HepG2 (cell line): ENCODE data around the gene OR52E1. TPM values are rescaled to one million over a fixed set of nuclear protein-coding genes. Genes with fewer than 3 reads are reported as not detected.

Source experiments
- ATAC-seq: fragments of 200-7000 bp; cut with Tn5 transposase; 3 replicates; pipeline ENCODE4 v1.9.1; 2020; ENCODE audit warnings: mild to moderate bottlenecking, moderate library complexity
- BruUV-seq: library from RNA; stranded (reverse); fragments of 400-500 nt; replicated peaks from 2 replicates; lab custom pipeline; 2021; lab: Mats Ljungman, UMichigan
- CTCF ChIA-PET: fragments of 300-600 bp; formaldehyde crosslinking; extraction: SDS; loops from one replicate; lab custom pipeline; 2021; ENCODE audit warnings: low total read pairs, inconsistent platforms, low intra/inter-chr PET ratio; lab: Yijun Ruan, JAX
- POLR2A ChIA-PET: fragments of 350-600 bp; sonication (Branson Sonifier 250); formaldehyde crosslinking; loops from one replicate; lab custom pipeline; 2020; ENCODE audit warnings: antibody characterized with exemption, inconsistent platforms; lab: Yijun Ruan, JAX
- DNase-seq: peaks from one replicate; pipeline ENCODE4 v3.0.0-alpha.2; 2015; ENCODE audit warnings: low spot score
- FAIRE-seq: peaks from 3 replicates; lab custom pipeline; 2011; peaks lifted over from hg19 to GRCh38; lab: Jason Lieb, UNC
- H2AFZ ChIP-seq: one replicate; pipeline ENCODE4 v1.6.1; 2011; ENCODE audit warnings: low read length, inconsistent platforms
- H3K27ac ChIP-seq: fragments of 300-600 bp; 3 replicates; pipeline ENCODE4 v1.8.0; 2011; ENCODE audit warnings: mixed run types, mild to moderate bottlenecking, mixed read lengths, low read length, inconsistent platforms; ENCODE audit not compliant: insufficient read depth; ENCODE audit errors: extremely low read length
- H3K27me3 ChIP-seq, 2 experiments: fragments of 200-600 bp in 1 of 2; 2 replicates in 1 of 2; 3 replicates in 1 of 2; pipeline versions ENCODE4 v1.6.0 to v1.8.0; 2011; ENCODE audit warnings: low read length in 2 of 2, mild to moderate bottlenecking in 2 of 2, moderate library complexity in 2 of 2, inconsistent platforms in 1 of 2; ENCODE audit not compliant: insufficient read depth in 2 of 2, control insufficient read depth in 1 of 2
- H3K36me3 ChIP-seq, 2 experiments: fragments of 200-600 bp in 1 of 2; replicated peaks in 1 of 2; 2 replicates in 1 of 2; 3 replicates in 1 of 2; pipeline versions ENCODE4 v1.5.1 to v1.8.0; 2011; ENCODE audit warnings: low read length in 2 of 2, inconsistent platforms in 1 of 2; ENCODE audit not compliant: insufficient read depth in 2 of 2, control insufficient read depth in 1 of 2
- H3K4me1 ChIP-seq: 2 replicates; pipeline ENCODE4 v1.5.1; 2012; ENCODE audit warnings: low read length, inconsistent platforms; ENCODE audit not compliant: insufficient read depth
- H3K4me2 ChIP-seq: 2 replicates; pipeline ENCODE4 v1.6.0; 2011; ENCODE audit warnings: low read depth, low read length, inconsistent platforms
- H3K4me3 ChIP-seq, 3 experiments: fragments of 200-600 bp in 1 of 3; sonication (generic), shearing (Covaris generic) in 1 of 3; replicated peaks in 1 of 3; 2 replicates each; pipeline ENCODE4 v1.5.1; 2011 to 2016; ENCODE audit warnings: low read length in 3 of 3, inconsistent platforms in 2 of 3, low read depth in 2 of 3, mild to moderate bottlenecking in 2 of 3, control low read depth in 1 of 3, mixed read lengths in 1 of 3; ENCODE audit not compliant: insufficient read depth in 1 of 3
- H3K79me2 ChIP-seq: one replicate; pipeline ENCODE4 v1.6.1; 2011; ENCODE audit warnings: low read length, inconsistent platforms; ENCODE audit not compliant: insufficient read depth
- H3K9ac ChIP-seq: 2 replicates; pipeline ENCODE4 v1.6.0; 2011; ENCODE audit warnings: mild to moderate bottlenecking, low read depth, low read length, inconsistent platforms; ENCODE audit not compliant: insufficient read depth
- H3K9me3 ChIP-seq: 2 replicates; pipeline ENCODE4 v1.5.1; 2012; ENCODE audit warnings: mild to moderate bottlenecking, low read length
- H4K20me1 ChIP-seq: 2 replicates; pipeline ENCODE4 v1.6.0; 2011; ENCODE audit warnings: inconsistent platforms, mild to moderate bottlenecking, low read length, moderate library complexity; ENCODE audit not compliant: insufficient read depth
- CSRNP1 ChIP-seq: sonication (generic); formaldehyde crosslinking; IDR thresholded peaks from 2 replicates; pipeline ENCODE4 v1.8.1; 2023; ENCODE audit warnings: mild to moderate bottlenecking, missing genetic modification reagents
- MAFF ChIP-seq: IDR thresholded peaks from 2 replicates; pipeline ENCODE4 v1.6.1; 2011; ENCODE audit warnings: low read depth, low read length, improper control_type of control experiment
- MAFK ChIP-seq, 2 experiments: IDR thresholded peaks in 1 of 2; conservative IDR thresholded peaks in 1 of 2; 2 replicates each; pipeline ENCODE4 v1.6.1; 2011; ENCODE audit warnings: improper control_type of control experiment in 2 of 2, low read length in 2 of 2
- MATR3 ChIP-seq: sonication (generic); formaldehyde crosslinking; IDR thresholded peaks from 2 replicates; pipeline ENCODE4 v1.4.0; 2020; ENCODE audit warnings: missing genetic modification reagents
- RFX1 ChIP-seq: fragments of 450-650 bp; IDR thresholded peaks from 2 replicates; pipeline ENCODE4 v1.6.1; 2017
- WGBS: methylation state at CpG from one replicate; pipeline ENCODE4 v1.1.6; 2017; ENCODE audit warnings: low lambda C conversion rate; 5-methylcytosine and 5-hydroxymethylcytosine counted together
- in situ Hi-C: cut with HindIII; loops from 2 replicates; pipeline ENCODE4 v1.10.0; 2017; ENCODE audit warnings: low pct_unique_long_range_greater_than_20kb; ENCODE audit not compliant: extremely low pct_ligation_motif_present
- intact Hi-C: fragments of 100-400 bp; cut with micrococcal nuclease; formaldehyde crosslinking; loops from one replicate; pipeline ENCODE4 v1.10.0; 2022; ENCODE audit not compliant: unreplicated experiment
- polyA plus RNA-seq, 8 experiments: library from polyadenylated mRNA; depleted of rRNA in 3 of 8; stranded (reverse) in 7 of 8; unstranded in 1 of 8; fragments of >200 nt; fragmentation: Illumina TruSeq in 4 of 8; extraction: Trizol in 4 of 8; gene quantifications; 2 replicates each; pipeline versions ENCODE4 v1.2.1 to v1.2.3, GENCODE V29; 2011 to 2016; ENCODE audit warnings: low read depth in 4 of 8, missing spikeins in 1 of 8, mixed read lengths in 1 of 8; ENCODE audit not compliant: insufficient read depth in 1 of 8
- total RNA-seq, 5 experiments: library from RNA; depleted of rRNA; stranded (reverse); fragments of >200 nt; fragmentation: Illumina TruSeq; extraction: Trizol; gene quantifications; 2 replicates each; pipeline ENCODE4 v1.2.3, GENCODE V29; 2016; ENCODE audit warnings: low read depth in 1 of 5

OR52E1 gene
- total and polyA plus RNA-seq, 2 of the 13 experiments (the other 11 are each of a cell fraction or from before 2014, with no cell fraction given) = not detected

GRCh38 chr11:5081405-5081804, 12.0 kb downstream of the OR52E1 start:
- no TSS peak for BruUV-seq
- no peak overlapping the region for H3K9ac ChIP-seq
- DNase-seq = no peak
- no peak for ATAC-seq
- H3K27ac ChIP-seq = no peak overlapping the region
- H3K36me3 ChIP-seq = no peaks in the 10 kb centered on the region
- POLR2A ChIA-PET = no interaction called here
- CTCF ChIA-PET = no interaction called here
- no peak overlapping the region for H2AFZ ChIP-seq
- no peaks in the 10 kb centered on the region for H3K9me3 ChIP-seq
- WGBS = 1% methylated on average over 2 of the region's 2 CpGs
- H3K4me2 ChIP-seq = no peak overlapping the region
- no peaks in the 10 kb centered on the region for H3K79me2 ChIP-seq
- TF ChIP-seq MAFK (conservative IDR thresholded peaks at IDR 0.05 in 1 of 2, IDR thresholded peaks at IDR 0.05 in 1 of 2; ENCODE audit: low read length in 2 of 2) = peak; percentile 31 to 35; a peak in 2 of 4 replicates
- TF ChIP-seq MAFF = 0 out of 2 replicates have a peak, but pooled peaks have one; percentile 4
- TF ChIP-seq MATR3 (CRISPR knock-in tag) = no peak
- TF ChIP-seq, all 625 proteins: peak for 2
- no peak overlapping the region for H3K4me3 ChIP-seq
- no peaks in the 10 kb centered on the region for H4K20me1 ChIP-seq
- H3K4me1 ChIP-seq = no peaks in the 10 kb centered on the region
- intact Hi-C loops (no loop called here), in situ Hi-C loops (no loop called here)
- H3K27me3 ChIP-seq = peaks cover 0 to 4% of the 10 kb centered on the region in 2 experiments; a peak in 2 of 5 replicates
- FAIRE-seq = no peak

GRCh38 chr11:5083602-5084001, 14.2 kb downstream of the OR52E1 start:
- TF ChIP-seq MAFK (conservative IDR thresholded peaks at IDR 0.05 in 1 of 2, IDR thresholded peaks at IDR 0.05 in 1 of 2; ENCODE audit: low read length in 2 of 2) (peak; percentile 41 to 78; a peak in 3 of 4 replicates), CSRNP1 (CRISPR knock-in tag) (no peak), MAFF (peak; percentile 78), RFX1 (no peak)
- TF ChIP-seq, all 625 proteins: peak for 2
- in situ Hi-C loops = no loop called here
- FAIRE-seq = no peak
- H3K4me3 ChIP-seq = no peak overlapping the region
- DNase-seq = no peak
- no peak for ATAC-seq
- no peak overlapping the region for H3K4me2 ChIP-seq
- no peaks in the 10 kb centered on the region for H4K20me1 ChIP-seq
- CTCF ChIA-PET = no interaction called here
- H3K4me1 ChIP-seq = no peaks in the 10 kb centered on the region
- intact Hi-C loops = no loop called here
- no peaks in the 10 kb centered on the region for H3K36me3 ChIP-seq
- no TSS peak for BruUV-seq
- no peak overlapping the region for H3K9ac ChIP-seq
- POLR2A ChIA-PET = no interaction called here
- no peaks in the 10 kb centered on the region for H3K79me2 ChIP-seq
- peaks cover 0 to 4% of the 10 kb centered on the region in 2 experiments; a peak in 2 of 5 replicates for H3K27me3 ChIP-seq
- no peak overlapping the region for H3K27ac ChIP-seq
- no peak overlapping the region for H2AFZ ChIP-seq
- H3K9me3 ChIP-seq = no peaks in the 10 kb centered on the region
